GM18868 (cell line): Measurements from ENCODE around the gene PIK3AP1.
A peak's percentile ranks its signal among the peaks of the same experiment; 100 is the strongest.
"Not testable (repeated sequence)": the region's sequence is repeated elsewhere in the genome, so short reads cannot be mapped to it uniquely, and the experiment has no call there.

ENCODE experiments used
- ATAC-seq: cut with Tn5 transposase; IDR thresholded peaks from one replicate; pipeline ENCODE4 v1.9.1; 2021; ENCODE audit warnings: mild to moderate bottlenecking, moderate library complexity; ENCODE audit not compliant: unreplicated experiment

The PIK3AP1 gene

GRCh38 chr10:96585736-96586418, 134.4 kb downstream of the PIK3AP1 start:
- ATAC-seq = peak; percentile 11

GRCh38 chr10:96584474-96584873, 135.8 kb downstream of the PIK3AP1 start:
- ATAC-seq = no peak

- no peak for ATAC-seq
These were observed 136.3 kb downstream of the PIK3AP1 start for GRCh38 chr10:96584035-96584434.

- no peak for ATAC-seq
These were observed 141.2 kb downstream of the PIK3AP1 start for GRCh38 chr10:96579133-96579532.

- no peak for ATAC-seq
These were observed 141.7 kb downstream of the PIK3AP1 start for GRCh38 chr10:96578633-96579032.

GRCh38 chr10:96578022-96578421, 142.3 kb downstream of the PIK3AP1 start:
- ATAC-seq = no peak

- ATAC-seq = no peak
These were observed 143.2 kb downstream of the PIK3AP1 start for GRCh38 chr10:96577069-96577468.

- no peak for ATAC-seq
These were observed 143.9 kb downstream of the PIK3AP1 start for GRCh38 chr10:96576277-96576980.

GRCh38 chr10:96574564-96574963, 145.8 kb downstream of the PIK3AP1 start:
- not testable (repeated sequence) for ATAC-seq

- no peak for ATAC-seq
These were observed 147.3 kb downstream of the PIK3AP1 start for GRCh38 chr10:96573036-96573435.

GRCh38 chr10:96570983-96571964, 149.0 kb downstream of the PIK3AP1 start:
- ATAC-seq = no peak

- ATAC-seq = no peak
These were observed 149.8 kb downstream of the PIK3AP1 start for GRCh38 chr10:96570511-96570910.

GRCh38 chr10:96568402-96568801, 151.9 kb downstream of the PIK3AP1 start:
- ATAC-seq = no peak

GRCh38 chr10:96565774-96566173, 154.5 kb downstream of the PIK3AP1 start:
- ATAC-seq = no peak

GRCh38 chr10:96560966-96561887, 159.1 kb downstream of the PIK3AP1 start:
- ATAC-seq = no peak

- ATAC-seq = no peak
These were observed 159.8 kb downstream of the PIK3AP1 start for GRCh38 chr10:96560489-96560888.

GRCh38 chr10:96556003-96556402, 164.3 kb downstream of the PIK3AP1 start:
- ATAC-seq = no peak

GRCh38 chr10:96555330-96555729, 165.0 kb downstream of the PIK3AP1 start:
- no peak for ATAC-seq

GRCh38 chr10:96548589-96548988, 171.7 kb downstream of the PIK3AP1 start:
- no peak for ATAC-seq

GRCh38 chr10:96545558-96545957, 174.8 kb downstream of the PIK3AP1 start:
- ATAC-seq = not testable (repeated sequence)
